HepG2 (cell line): ENCODE data around the gene NRSN2. TPM values are rescaled to one million over a fixed set of nuclear protein-coding genes. Genes with fewer than 3 reads are reported as not detected.
A peak's percentile ranks its signal among the peaks of the same experiment; 100 is the strongest.

ENCODE experiments used
- AKNA ChIP-seq: sonication (generic); formaldehyde crosslinking; IDR thresholded peaks from 2 replicates; pipeline ENCODE4 v1.4.0; 2020; ENCODE audit warnings: missing genetic modification reagents, borderline replicate concordance
- EEA1 ChIP-seq: sonication (generic); formaldehyde crosslinking; IDR thresholded peaks from 2 replicates; pipeline ENCODE4 v1.5.1; 2020; ENCODE audit warnings: mild to moderate bottlenecking, missing genetic modification reagents, borderline replicate concordance
- FOXO4 ChIP-seq: sonication (generic); formaldehyde crosslinking; conservative IDR thresholded peaks from 2 replicates; pipeline ENCODE4 v1.8.1; 2023; ENCODE audit warnings: missing genetic modification reagents
- IRF2 ChIP-seq: IDR thresholded peaks from 2 replicates; pipeline ENCODE4 v1.6.1; 2018; ENCODE audit warnings: missing genetic modification reagents, missing compliant biosample characterization
- ZMYM3 ChIP-seq: sonication (generic); formaldehyde crosslinking; IDR thresholded peaks from 2 replicates; pipeline ENCODE4 v1.5.1; 2020; ENCODE audit warnings: mild to moderate bottlenecking, missing genetic modification reagents
- ZNF274 ChIP-seq: sonication (generic); formaldehyde crosslinking; IDR thresholded peaks from 2 replicates; pipeline ENCODE4 v1.5.1; 2020; ENCODE audit warnings: mild to moderate bottlenecking, missing genetic modification reagents
- ZNF431 ChIP-seq: sonication (generic); formaldehyde crosslinking; IDR thresholded peaks from 2 replicates; pipeline ENCODE4 v1.9.0; 2022; ENCODE audit warnings: missing genetic modification reagents, low read depth, mild to moderate bottlenecking, borderline replicate concordance
- ZNF547 ChIP-seq: sonication (generic); formaldehyde crosslinking; IDR thresholded peaks from 2 replicates; pipeline ENCODE4 v1.5.1; 2020; ENCODE audit warnings: mild to moderate bottlenecking, missing genetic modification reagents
- ZNF720 ChIP-seq: sonication (generic); formaldehyde crosslinking; IDR thresholded peaks from 2 replicates; pipeline ENCODE4 v1.4.0; 2020; ENCODE audit warnings: missing genetic modification reagents
- polyA plus RNA-seq, 8 experiments: library from polyadenylated mRNA; depleted of rRNA in 3 of 8; stranded (reverse) in 7 of 8; unstranded in 1 of 8; fragments of >200 nt; fragmentation: Illumina TruSeq in 4 of 8; extraction: Trizol in 4 of 8; gene quantifications; 2 replicates each; pipeline versions ENCODE4 v1.2.1 to v1.2.3, GENCODE V29; 2011 to 2016; ENCODE audit warnings: low read depth in 4 of 8, missing spikeins in 1 of 8, mixed read lengths in 1 of 8; ENCODE audit not compliant: insufficient read depth in 1 of 8
- total RNA-seq, 5 experiments: library from RNA; depleted of rRNA; stranded (reverse); fragments of >200 nt; fragmentation: Illumina TruSeq; extraction: Trizol; gene quantifications; 2 replicates each; pipeline ENCODE4 v1.2.3, GENCODE V29; 2016; ENCODE audit warnings: low read depth in 1 of 5
- TF ChIP-seq, protein P1 (sequence below): sonication (generic); formaldehyde crosslinking; IDR thresholded peaks from 2 replicates; pipeline ENCODE4 v1.4.0; 2020; ENCODE audit warnings: missing genetic modification reagents
- TF ChIP-seq, protein P2 (sequence below): sonication (generic); formaldehyde crosslinking; IDR thresholded peaks from 2 replicates; pipeline ENCODE4 v1.5.0; 2020; ENCODE audit warnings: mild to moderate bottlenecking, missing genetic modification reagents, borderline replicate concordance
- TF ChIP-seq, protein P3 (sequence below): sonication (generic); formaldehyde crosslinking; IDR thresholded peaks from 2 replicates; pipeline ENCODE4 v1.5.1; 2020; ENCODE audit warnings: mild to moderate bottlenecking, missing genetic modification reagents

Gene NRSN2
- total and polyA plus RNA-seq, 2 of the 13 experiments (the other 11 are each of a cell fraction or from before 2014, with no cell fraction given), result 32.3 to 49.4 TPM

DNA sequence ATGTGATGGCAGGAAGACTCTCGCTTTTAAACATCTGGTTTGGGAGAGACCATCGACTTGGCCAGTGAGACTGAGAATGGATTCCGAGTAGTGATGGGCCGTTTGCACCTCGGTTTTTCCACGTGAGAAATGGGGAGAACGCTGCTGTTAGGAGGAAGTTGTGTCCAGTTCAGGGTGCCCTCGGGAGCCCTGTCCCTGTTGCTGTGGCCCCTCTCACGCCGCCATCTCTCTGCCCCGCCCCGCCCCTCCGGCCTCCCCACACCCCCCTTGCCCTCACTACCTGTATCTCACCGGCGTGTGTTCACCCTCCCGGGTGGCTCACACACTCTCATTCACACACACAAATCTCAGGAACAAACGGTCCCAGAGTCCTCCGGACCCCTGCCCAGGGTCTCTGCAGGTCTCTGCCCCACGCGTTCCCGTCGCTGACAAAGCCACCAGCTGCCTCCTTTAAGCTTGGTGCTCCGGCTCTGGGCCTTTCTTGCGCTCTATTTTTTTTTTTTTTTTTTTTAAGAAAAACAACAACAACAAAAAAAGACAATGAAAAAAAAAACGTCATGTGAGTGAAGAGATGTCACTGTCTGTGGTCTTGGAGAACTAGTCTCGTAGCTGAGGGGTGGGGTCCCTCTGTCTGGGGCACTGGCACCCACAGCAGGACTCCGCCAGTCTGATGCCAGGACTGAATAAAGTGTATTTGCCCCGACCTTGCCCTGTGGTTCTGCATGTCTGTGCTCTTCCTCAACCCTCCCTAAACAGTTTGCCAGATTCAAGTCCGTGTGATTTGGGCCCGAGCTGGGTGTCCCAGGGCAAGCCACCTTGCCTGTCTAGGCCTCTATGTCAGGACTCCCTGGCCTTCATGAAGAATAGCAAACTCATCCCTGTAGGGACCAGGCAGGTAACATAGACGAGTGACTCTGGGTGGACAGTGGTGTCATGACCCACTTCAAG lies 18.6 kb upstream of the NRSN2 start (continued):
- TF ChIP-seq AKNA (CRISPR knock-in tag), result no peak
- TF ChIP-seq FOXO4, result 0 out of 2 replicates have a peak, but pooled peaks have one; percentile 83
- TF ChIP-seq ZNF547, result 0 out of 2 replicates have a peak, but pooled peaks have one; percentile 28
- TF ChIP-seq, protein P1, sequence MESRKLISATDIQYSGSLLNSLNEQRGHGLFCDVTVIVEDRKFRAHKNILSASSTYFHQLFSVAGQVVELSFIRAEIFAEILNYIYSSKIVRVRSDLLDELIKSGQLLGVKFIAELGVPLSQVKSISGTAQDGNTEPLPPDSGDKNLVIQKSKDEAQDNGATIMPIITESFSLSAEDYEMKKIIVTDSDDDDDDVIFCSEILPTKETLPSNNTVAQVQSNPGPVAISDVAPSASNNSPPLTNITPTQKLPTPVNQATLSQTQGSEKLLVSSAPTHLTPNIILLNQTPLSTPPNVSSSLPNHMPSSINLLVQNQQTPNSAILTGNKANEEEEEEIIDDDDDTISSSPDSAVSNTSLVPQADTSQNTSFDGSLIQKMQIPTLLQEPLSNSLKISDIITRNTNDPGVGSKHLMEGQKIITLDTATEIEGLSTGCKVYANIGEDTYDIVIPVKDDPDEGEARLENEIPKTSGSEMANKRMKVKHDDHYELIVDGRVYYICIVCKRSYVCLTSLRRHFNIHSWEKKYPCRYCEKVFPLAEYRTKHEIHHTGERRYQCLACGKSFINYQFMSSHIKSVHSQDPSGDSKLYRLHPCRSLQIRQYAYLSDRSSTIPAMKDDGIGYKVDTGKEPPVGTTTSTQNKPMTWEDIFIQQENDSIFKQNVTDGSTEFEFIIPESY (CRISPR knock-in tag), result 0 out of 2 replicates have a peak, but pooled peaks have one; percentile 32
- TF ChIP-seq ZNF720 (CRISPR knock-in tag), result 0 out of 2 replicates have a peak, but pooled peaks have one; percentile 21
- TF ChIP-seq ZMYM3 (CRISPR knock-in tag), result peak; percentile 57; the same call in 1 of the 2 replicates
- no peak; the same call in 1 of the 2 replicates for TF ChIP-seq EEA1 (CRISPR knock-in tag)
- TF ChIP-seq, protein P2, sequence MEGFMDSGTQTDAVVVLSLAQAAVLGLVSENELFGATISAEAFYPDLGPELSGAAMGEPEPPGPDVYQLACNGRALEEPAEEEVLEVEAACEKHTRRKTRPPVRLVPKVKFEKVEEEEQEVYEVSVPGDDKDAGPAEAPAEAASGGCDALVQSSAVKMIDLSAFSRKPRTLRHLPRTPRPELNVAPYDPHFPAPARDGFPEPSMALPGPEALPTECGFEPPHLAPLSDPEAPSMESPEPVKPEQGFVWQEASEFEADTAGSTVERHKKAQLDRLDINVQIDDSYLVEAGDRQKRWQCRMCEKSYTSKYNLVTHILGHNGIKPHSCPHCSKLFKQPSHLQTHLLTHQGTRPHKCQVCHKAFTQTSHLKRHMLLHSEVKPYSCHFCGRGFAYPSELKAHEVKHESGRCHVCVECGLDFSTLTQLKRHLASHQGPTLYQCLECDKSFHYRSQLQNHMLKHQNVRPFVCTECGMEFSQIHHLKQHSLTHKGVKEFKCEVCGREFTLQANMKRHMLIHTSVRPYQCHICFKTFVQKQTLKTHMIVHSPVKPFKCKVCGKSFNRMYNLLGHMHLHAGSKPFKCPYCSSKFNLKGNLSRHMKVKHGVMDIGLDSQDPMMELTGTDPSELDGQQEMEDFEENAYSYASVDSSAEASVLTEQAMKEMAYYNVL, result no peak
- no peak for TF ChIP-seq ZNF431 (CRISPR knock-in tag)
- TF ChIP-seq IRF2 (CRISPR knock-in tag), result 0 out of 2 replicates have a peak, but pooled peaks have one; percentile 8
- TF ChIP-seq, protein P3, sequence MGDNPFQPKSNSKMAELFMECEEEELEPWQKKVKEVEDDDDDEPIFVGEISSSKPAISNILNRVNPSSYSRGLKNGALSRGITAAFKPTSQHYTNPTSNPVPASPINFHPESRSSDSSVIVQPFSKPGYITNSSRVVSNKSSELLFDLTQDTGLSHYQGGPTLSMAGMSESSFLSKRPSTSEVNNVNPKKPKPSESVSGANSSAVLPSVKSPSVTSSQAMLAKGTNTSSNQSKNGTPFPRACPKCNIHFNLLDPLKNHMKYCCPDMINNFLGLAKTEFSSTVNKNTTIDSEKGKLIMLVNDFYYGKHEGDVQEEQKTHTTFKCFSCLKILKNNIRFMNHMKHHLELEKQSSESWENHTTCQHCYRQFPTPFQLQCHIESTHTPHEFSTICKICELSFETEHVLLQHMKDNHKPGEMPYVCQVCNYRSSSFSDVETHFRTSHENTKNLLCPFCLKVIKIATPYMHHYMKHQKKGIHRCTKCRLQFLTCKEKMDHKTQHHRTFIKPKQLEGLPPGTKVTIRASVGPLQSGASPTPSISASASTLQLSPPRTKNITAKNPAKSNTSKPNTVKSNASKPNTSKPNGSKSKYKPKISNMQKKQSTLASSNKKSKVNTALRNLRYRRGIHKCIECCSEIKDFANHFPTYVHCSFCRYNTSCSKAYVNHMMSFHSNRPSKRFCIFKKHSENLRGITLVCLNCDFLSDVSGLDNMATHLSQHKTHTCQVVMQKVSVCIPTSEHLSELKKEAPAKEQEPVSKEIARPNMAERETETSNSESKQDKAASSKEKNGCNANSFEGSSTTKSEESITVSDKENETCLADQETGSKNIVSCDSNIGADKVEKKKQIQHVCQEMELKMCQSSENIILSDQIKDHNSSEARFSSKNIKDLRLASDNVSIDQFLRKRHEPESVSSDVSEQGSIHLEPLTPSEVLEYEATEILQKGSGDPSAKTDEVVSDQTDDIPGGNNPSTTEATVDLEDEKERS, result no peak
- TF ChIP-seq ZNF274 (CRISPR knock-in tag), result no peak
